WTC11 (cell line): ENCODE measurements around the gene CPO.

ENCODE experiments used
- CTCF ChIP-seq: fragments of 200-600 bp; IDR thresholded peaks from 2 replicates; pipeline ENCODE4 v1.8.0; 2022; ENCODE audit warnings: antibody characterized with exemption
- E2F4 ChIP-seq: sonication (generic); formaldehyde crosslinking; IDR thresholded peaks from 2 replicates; pipeline ENCODE4 v1.8.1; 2022; ENCODE audit warnings: low read depth, mild to moderate bottlenecking, moderate library complexity, missing genetic modification reagents, borderline replicate concordance
- E2F5 ChIP-seq: sonication (generic); formaldehyde crosslinking; IDR thresholded peaks from 2 replicates; pipeline ENCODE4 v1.8.1; 2022; ENCODE audit warnings: mild to moderate bottlenecking, moderate library complexity, missing genetic modification reagents
- ELF4 ChIP-seq: sonication (generic); formaldehyde crosslinking; IDR thresholded peaks from 2 replicates; pipeline ENCODE4 v1.8.1; 2022; ENCODE audit warnings: low read depth, mild to moderate bottlenecking, moderate library complexity, missing genetic modification reagents
- HMGXB4 ChIP-seq: sonication (generic); formaldehyde crosslinking; IDR thresholded peaks from 2 replicates; pipeline ENCODE4 v1.8.1; 2023; ENCODE audit warnings: mild to moderate bottlenecking, moderate library complexity, missing genetic modification reagents
- IRF1 ChIP-seq: sonication (generic); formaldehyde crosslinking; IDR thresholded peaks from 2 replicates; pipeline ENCODE4 v1.8.0; 2023; ENCODE audit warnings: missing genetic modification reagents
- MAX ChIP-seq: sonication (generic); formaldehyde crosslinking; IDR thresholded peaks from 2 replicates; pipeline ENCODE4 v1.8.0; 2022; ENCODE audit warnings: mild to moderate bottlenecking, missing genetic modification reagents
- USF2 ChIP-seq: sonication (generic); formaldehyde crosslinking; IDR thresholded peaks from 2 replicates; pipeline ENCODE4 v1.8.1; 2023; ENCODE audit warnings: mild to moderate bottlenecking, missing genetic modification reagents, moderate library complexity
- ZNF263 ChIP-seq: sonication (generic); formaldehyde crosslinking; IDR thresholded peaks from 2 replicates; pipeline ENCODE4 v1.8.1; 2022; ENCODE audit warnings: low read depth, mild to moderate bottlenecking, moderate library complexity, missing genetic modification reagents
- ZNF532 ChIP-seq: fragments of 250-450 bp; sonication (Bioruptor Pico); IDR thresholded peaks from 2 replicates; pipeline ENCODE4 v1.9.0; 2021; ENCODE audit warnings: mild to moderate bottlenecking, borderline replicate concordance

- TF ChIP-seq ZNF532 (CRISPR knock-in tag) = no peak
- no peak for TF ChIP-seq CTCF
- TF ChIP-seq E2F5 (CRISPR knock-in tag) = no peak
- TF ChIP-seq USF2 (CRISPR knock-in tag) = no peak
- no peak for TF ChIP-seq ELF4 (CRISPR knock-in tag)
- no peak for TF ChIP-seq MAX (CRISPR knock-in tag)
- no peak for TF ChIP-seq IRF1 (CRISPR knock-in tag)
- TF ChIP-seq E2F4 = no peak
- no peak for TF ChIP-seq HMGXB4 (CRISPR knock-in tag)
- no peak for TF ChIP-seq ZNF263 (CRISPR knock-in tag)
These were observed 21.1 kb upstream of the CPO start for GRCh38 chr2:206918263-206918662.
